HG02759 (cell line): ENCODE results near the gene FTO.

ENCODE experiments used
- ATAC-seq: cut with Tn5 transposase; IDR thresholded peaks from one replicate; pipeline ENCODE4 v1.9.1; 2021; ENCODE audit warnings: mild to moderate bottlenecking, moderate library complexity; ENCODE audit not compliant: unreplicated experiment

The FTO gene

GRCh38 chr16:53952215-53953208 lies 248.6 kb downstream of the FTO start:
- peak; percentile 76 for ATAC-seq

- no peak for ATAC-seq
Observed at GRCh38 chr16:53953336-53953735, 249.4 kb downstream of the FTO start.

- ATAC-seq = no peak
Observed at GRCh38 chr16:53955221-53955875, 251.4 kb downstream of the FTO start.

- ATAC-seq = no peak
Observed at GRCh38 chr16:53958341-53958880, 254.5 kb downstream of the FTO start.

- no peak for ATAC-seq
Observed at GRCh38 chr16:53960050-53960812, 256.3 kb downstream of the FTO start.

- ATAC-seq = no peak
Observed at GRCh38 chr16:53960954-53961616, 257.1 kb downstream of the FTO start.

GRCh38 chr16:53962041-53962440 lies 258.1 kb downstream of the FTO start:
- ATAC-seq = no peak

- ATAC-seq = no peak
Observed at GRCh38 chr16:53964145-53964790, 260.3 kb downstream of the FTO start.

- no peak for ATAC-seq
Observed at GRCh38 chr16:53966821-53967571, 263.0 kb downstream of the FTO start.

GRCh38 chr16:53967572-53967971 lies 263.6 kb downstream of the FTO start:
- ATAC-seq = no peak

GRCh38 chr16:53968454-53968853 lies 264.5 kb downstream of the FTO start:
- no peak for ATAC-seq

GRCh38 chr16:53968896-53969295 lies 264.9 kb downstream of the FTO start:
- ATAC-seq = no peak

- no peak for ATAC-seq
Observed at GRCh38 chr16:53971616-53972015, 267.7 kb downstream of the FTO start.

GRCh38 chr16:53973021-53973420 lies 269.1 kb downstream of the FTO start:
- no peak for ATAC-seq

- no peak for ATAC-seq
Observed at GRCh38 chr16:53974484-53975080, 270.6 kb downstream of the FTO start.

- ATAC-seq = no peak
Observed at GRCh38 chr16:53980675-53981074, 276.7 kb downstream of the FTO start.

- no peak for ATAC-seq
Observed at GRCh38 chr16:53982631-53983042, 278.7 kb downstream of the FTO start.

- ATAC-seq = no peak
Observed at GRCh38 chr16:53984936-53985335, 281.0 kb downstream of the FTO start.

GRCh38 chr16:53985861-53986260 lies 281.9 kb downstream of the FTO start:
- ATAC-seq = no peak
